Measurements from ENCODE around the gene TTLL8.

TTLL8 gene

GRCh38 chr22:50061141-50061823 lies 3.2 kb upstream of the TTLL8 start:
- DNase-seq, result peak; percentile 31

- DNase-seq, result peak; percentile 18
Observed at GRCh38 chr22:50060441-50061140, 2.5 kb upstream of the TTLL8 start.

GRCh38 chr22:50059881-50060262 lies 1.8 kb upstream of the TTLL8 start:
- no peak for DNase-seq

GRCh38 chr22:50058906-50059880 lies 1.1 kb upstream of the TTLL8 start:
- DNase-seq, result peak; percentile 57

GRCh38 chr22:50057278-50058060 lies 629 bp downstream of the TTLL8 start:
- peak; percentile 19 for DNase-seq

GRCh38 chr22:50056214-50056972 lies 1.7 kb downstream of the TTLL8 start:
- no peak for DNase-seq

- DNase-seq, result no peak
Observed at GRCh38 chr22:50053861-50054260, 4.2 kb downstream of the TTLL8 start.

- DNase-seq, result no peak
Observed at GRCh38 chr22:50051930-50052329, 6.2 kb downstream of the TTLL8 start.

- no peak for DNase-seq
Observed at GRCh38 chr22:50049299-50050195, 8.6 kb downstream of the TTLL8 start.

- no peak for DNase-seq
Observed at GRCh38 chr22:50048836-50049235, 9.3 kb downstream of the TTLL8 start.

GRCh38 chr22:50048061-50048765 lies 9.9 kb downstream of the TTLL8 start:
- no peak for DNase-seq

GRCh38 chr22:50047346-50047745 lies 10.8 kb downstream of the TTLL8 start:
- DNase-seq, result no peak

GRCh38 chr22:50046481-50047245 lies 11.4 kb downstream of the TTLL8 start:
- no peak for DNase-seq

- no peak for DNase-seq
Observed at GRCh38 chr22:50046019-50046415, 12.1 kb downstream of the TTLL8 start.

- DNase-seq, result no peak
Observed at GRCh38 chr22:50045211-50046018, 12.7 kb downstream of the TTLL8 start.

- no peak for DNase-seq
Observed at GRCh38 chr22:50044485-50045118, 13.5 kb downstream of the TTLL8 start.

GRCh38 chr22:50041361-50042065 lies 16.6 kb downstream of the TTLL8 start:
- no peak for DNase-seq
